GM23338 (cell line): ENCODE results near the gene VPS16.

Experiments
- CTCF ChIP-seq, 2 experiments: fragments of 200-600 bp in 1 of 2; sonication (generic) in 1 of 2; conservative IDR thresholded peaks; 2 replicates each; pipeline versions ENCODE4 v1.5.1 to v1.6.1; 2016 to 2017; ENCODE audit warnings: antibody characterized with exemption in 2 of 2, low read depth in 2 of 2, mild to moderate bottlenecking in 2 of 2, moderate library complexity in 1 of 2
- EZH2 ChIP-seq: fragments of 200-600 bp; sonication (generic); IDR thresholded peaks from one replicate; pipeline ENCODE4 v1.8.0; 2017; ENCODE audit warnings: antibody characterized with exemption, mild to moderate bottlenecking, low read depth; ENCODE audit not compliant: unreplicated experiment
- EZH2phosphoT487 ChIP-seq: fragments of 200-600 bp; sonication (generic); IDR thresholded peaks from one replicate; pipeline ENCODE4 v1.8.1; 2018; ENCODE audit warnings: antibody characterized with exemption; ENCODE audit not compliant: unreplicated experiment
- POLR2AphosphoS5 ChIP-seq: IDR thresholded peaks from 2 replicates; pipeline ENCODE4 v1.6.1; 2016; ENCODE audit warnings: antibody characterized with exemption, low read depth

DNA sequence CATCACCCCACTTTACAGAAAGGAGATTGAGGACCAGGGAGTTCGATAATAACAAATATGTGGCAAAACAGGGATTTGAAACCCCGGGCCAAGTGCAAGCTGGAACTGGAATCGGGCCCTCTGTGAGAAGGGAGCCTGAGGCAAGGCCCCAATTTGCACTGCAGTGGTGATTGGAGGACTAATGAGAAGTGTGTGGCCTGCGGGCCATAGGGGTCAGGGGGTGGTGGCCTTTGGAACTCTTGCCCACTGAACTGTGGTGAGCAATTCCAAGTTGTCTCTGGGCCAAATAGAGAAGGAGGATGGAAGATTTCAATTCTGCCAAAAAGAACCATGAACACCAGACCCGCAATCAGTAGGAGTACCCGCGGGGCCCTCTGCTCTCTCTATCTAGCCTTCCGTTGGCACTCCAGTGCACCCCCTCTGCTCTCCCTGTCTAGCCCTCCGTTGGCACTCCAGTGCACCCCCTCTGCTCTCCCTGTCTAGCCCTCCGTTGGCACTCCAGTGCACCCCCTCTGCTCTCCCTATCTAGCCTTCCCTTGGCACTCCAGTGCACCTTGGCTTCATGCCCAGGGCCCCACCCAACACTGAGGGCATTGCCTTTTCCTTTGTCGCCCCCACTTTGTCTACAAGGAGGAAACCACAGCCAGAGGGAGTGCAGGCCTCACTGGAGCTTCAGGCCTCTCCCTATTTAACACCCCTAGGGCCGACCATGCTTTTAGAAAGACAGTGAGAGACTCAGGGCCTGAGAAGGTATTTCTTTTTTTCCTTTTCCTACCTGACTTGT, 26.7 kb downstream of the VPS16 start:
- no peak for TF ChIP-seq EZH2
- no peak for TF ChIP-seq EZH2phosphoT487
- TF ChIP-seq POLR2AphosphoS5: no peak
- no peak for TF ChIP-seq CTCF (conservative IDR thresholded peaks at IDR 0.05; ENCODE audit: low read depth in 2 of 2)
